HG03175 (cell line): ENCODE data around the gene OR2J3.
"Not testable (repeated sequence)": the region's sequence is repeated elsewhere in the genome, so short reads cannot be mapped to it uniquely, and the experiment has no call there.

Source experiments
- ATAC-seq: cut with Tn5 transposase; IDR thresholded peaks from one replicate; pipeline ENCODE4 v1.9.1; 2021; ENCODE audit warnings: mild to moderate bottlenecking, moderate library complexity; ENCODE audit not compliant: unreplicated experiment

The OR2J3 gene

GRCh38 chr6:29107758-29108157 is at the start of gene OR2J3:
Gene OR2J3, plus strand, starts transcription at chr6:29108058. Its CDS starts 3,833 bp downstream, at chr6:29111891.
- no peak for ATAC-seq

- ATAC-seq, result no peak
Observed at GRCh38 chr6:29071831-29072723, 35.8 kb upstream of the OR2J3 start.

- ATAC-seq, result no peak
Observed at GRCh38 chr6:29079203-29079602, 28.7 kb upstream of the OR2J3 start.

- ATAC-seq, result no peak
Observed at GRCh38 chr6:29081312-29081711, 26.5 kb upstream of the OR2J3 start.

GRCh38 chr6:29082457-29082856 is 25.4 kb upstream of the OR2J3 start:
- no peak for ATAC-seq

GRCh38 chr6:29087213-29087612 is 20.6 kb upstream of the OR2J3 start, which contains the start of gene OR2B3:
Gene OR2B3, minus strand, starts transcription at chr6:29087313. Its CDS starts 65 bp downstream, at chr6:29087248.
- ATAC-seq, result no peak

GRCh38 chr6:29092957-29093356 is 14.9 kb upstream of the OR2J3 start:
- no peak for ATAC-seq

- ATAC-seq, result no peak
Observed at GRCh38 chr6:29097803-29098202, 10.1 kb upstream of the OR2J3 start.

GRCh38 chr6:29099190-29099589 is 8.7 kb upstream of the OR2J3 start, which contains the start of gene OR2J1:
Gene OR2J1, plus strand, starts transcription at chr6:29099490. Its CDS starts 1,453 bp downstream, at chr6:29100943.
- ATAC-seq, result no peak

- ATAC-seq, result no peak
Observed at GRCh38 chr6:29112135-29112534, 4.3 kb downstream of the OR2J3 start.

GRCh38 chr6:29114964-29115363 is 7.1 kb downstream of the OR2J3 start:
- ATAC-seq, result not testable (repeated sequence)

GRCh38 chr6:29129326-29130012 is 21.6 kb downstream of the OR2J3 start:
- no peak for ATAC-seq

GRCh38 chr6:29130644-29131043 is 22.8 kb downstream of the OR2J3 start:
- no peak for ATAC-seq

GRCh38 chr6:29131691-29132090 is 23.8 kb downstream of the OR2J3 start:
- ATAC-seq, result no peak

GRCh38 chr6:29137724-29138123 is 29.9 kb downstream of the OR2J3 start:
- no peak for ATAC-seq

- no peak for ATAC-seq
Observed at GRCh38 chr6:29141606-29142005, 33.7 kb downstream of the OR2J3 start.

- ATAC-seq, result no peak
Observed at GRCh38 chr6:29142309-29142708, 34.5 kb downstream of the OR2J3 start.

GRCh38 chr6:29146179-29146578 is 38.3 kb downstream of the OR2J3 start:
- no peak for ATAC-seq

- ATAC-seq, result no peak
Observed at GRCh38 chr6:29147074-29147473, 39.2 kb downstream of the OR2J3 start.

GRCh38 chr6:29149444-29149843 is 41.6 kb downstream of the OR2J3 start:
- not testable (repeated sequence) for ATAC-seq

- ATAC-seq, result no peak
Observed at GRCh38 chr6:29153083-29153482, 45.2 kb downstream of the OR2J3 start.

GRCh38 chr6:29155182-29155581 is 47.3 kb downstream of the OR2J3 start:
- not testable (repeated sequence) for ATAC-seq
